Hematopoietic multipotent progenitor cell treated with erythropoietin and hydrocortisone succinate and interleukin-3 and kit ligand, for 15 days (in vitro differentiated cells): ENCODE measurements around the gene NAPEPLD.
A peak's percentile ranks its signal among the peaks of the same experiment; 100 is the strongest.

Experiments
- DNase-seq: peaks from one replicate; pipeline ENCODE4 v3.0.0-alpha.2; 2015; ENCODE audit warnings: low spot score

NAPEPLD gene

DNA sequence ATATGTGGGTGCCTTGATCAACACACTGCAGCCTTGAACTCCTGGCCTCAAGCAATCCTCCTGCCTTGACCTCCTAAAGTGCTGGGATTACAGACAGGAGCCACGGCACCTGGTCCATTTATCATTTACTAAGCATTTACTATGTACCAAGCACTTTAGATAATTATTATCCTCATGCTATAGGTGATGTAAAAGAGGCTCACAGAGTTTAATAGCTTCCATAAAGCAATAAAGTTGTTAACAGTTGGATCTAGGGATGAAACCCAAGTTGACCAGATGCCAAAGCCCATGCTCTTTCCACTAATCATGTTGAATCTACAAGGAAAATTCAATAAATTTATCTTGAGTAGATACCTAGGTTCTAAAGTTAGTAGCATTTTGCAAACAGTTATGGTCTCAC is 5.0 kb downstream of the NAPEPLD start:
- DNase-seq = no peak

DNA sequence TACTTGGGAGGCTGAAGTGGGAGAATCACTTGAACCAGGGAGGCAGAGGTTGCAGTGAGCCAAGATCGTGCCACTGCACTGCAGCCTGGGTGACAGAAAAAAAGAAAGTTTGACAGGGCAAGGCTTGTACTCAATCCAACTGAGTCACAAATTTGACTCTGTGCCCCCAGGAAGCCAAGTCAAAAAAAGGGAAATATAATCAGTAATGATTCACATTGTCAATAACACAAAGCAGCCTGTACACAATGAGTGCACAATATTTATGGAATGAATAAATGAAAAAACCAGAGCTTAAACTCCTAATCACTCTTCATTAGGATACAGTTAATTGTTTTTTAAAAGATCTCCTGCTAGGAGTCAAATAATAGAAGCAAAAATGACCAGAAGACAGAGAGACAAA is 6.4 kb downstream of the NAPEPLD start:
- DNase-seq = no peak

DNA sequence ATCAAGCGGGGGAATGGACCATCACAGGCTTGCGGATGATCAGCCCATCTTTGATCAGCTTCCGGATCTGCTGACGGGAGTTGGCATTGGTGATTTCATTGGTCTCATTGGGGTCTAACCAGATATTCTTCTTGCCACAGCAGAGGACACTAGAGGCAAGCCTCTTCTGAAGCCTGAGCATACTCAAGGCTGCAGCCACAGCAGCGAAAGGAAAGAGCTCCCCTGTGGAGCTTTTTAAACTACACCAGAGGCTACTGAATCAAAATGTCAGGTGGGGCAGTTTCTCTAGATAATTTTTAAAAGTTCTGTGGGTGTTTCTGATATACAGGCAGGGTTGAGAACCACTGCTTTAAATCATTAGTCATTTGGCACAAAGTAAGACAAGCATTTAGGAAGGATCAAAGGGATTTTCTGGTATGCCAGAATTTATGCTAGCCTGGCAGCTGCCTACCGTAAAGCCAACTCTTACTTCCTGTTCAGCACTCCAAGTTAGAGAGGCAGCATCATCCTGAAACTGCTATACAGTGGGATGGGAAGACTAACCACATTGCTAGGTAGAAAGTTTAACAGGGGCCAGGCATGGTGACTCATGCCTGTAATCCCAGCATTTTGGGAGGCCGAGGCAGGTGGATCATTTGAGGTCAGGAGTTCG is 7.0 kb downstream of the NAPEPLD start:
- no peak for DNase-seq

DNA sequence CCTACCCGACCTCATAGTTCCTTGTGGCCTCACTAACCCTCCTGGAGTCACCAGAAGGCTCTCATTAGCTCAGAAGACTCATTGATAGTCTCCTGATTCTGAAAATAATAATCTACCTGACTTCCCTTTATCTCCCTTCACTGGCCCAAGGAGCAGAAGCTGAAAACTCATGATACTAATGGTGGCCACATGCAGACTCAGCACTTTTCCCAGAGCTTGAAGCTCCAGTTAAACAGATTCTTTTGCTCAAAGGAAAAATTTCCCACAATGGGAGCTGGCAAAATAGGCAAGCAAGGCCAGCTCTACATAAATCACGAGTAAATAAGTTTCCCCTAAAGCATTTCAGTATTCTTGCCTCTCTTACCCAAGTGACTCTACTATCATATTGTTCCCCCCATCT is 8.2 kb downstream of the NAPEPLD start:
- no peak for DNase-seq

DNA sequence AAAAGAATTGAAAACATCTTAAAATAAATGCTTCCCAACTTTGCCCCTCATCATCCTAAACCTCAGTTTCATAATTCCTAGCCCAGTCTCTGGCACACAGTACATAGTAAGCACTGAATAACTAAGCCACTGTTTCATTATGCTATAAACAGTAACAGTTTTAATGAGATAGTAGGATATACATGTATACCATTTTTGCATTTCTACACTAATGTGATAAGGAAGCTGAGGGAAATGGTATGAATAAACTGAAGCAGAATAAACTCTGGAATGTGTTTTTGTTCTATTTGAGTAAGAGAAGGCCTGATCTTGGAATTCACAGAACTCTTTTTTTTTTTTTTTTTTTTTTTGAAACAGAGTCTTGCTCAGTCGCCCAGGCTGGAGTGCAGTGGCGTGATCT is 8.8 kb downstream of the NAPEPLD start:
- no peak for DNase-seq

DNA sequence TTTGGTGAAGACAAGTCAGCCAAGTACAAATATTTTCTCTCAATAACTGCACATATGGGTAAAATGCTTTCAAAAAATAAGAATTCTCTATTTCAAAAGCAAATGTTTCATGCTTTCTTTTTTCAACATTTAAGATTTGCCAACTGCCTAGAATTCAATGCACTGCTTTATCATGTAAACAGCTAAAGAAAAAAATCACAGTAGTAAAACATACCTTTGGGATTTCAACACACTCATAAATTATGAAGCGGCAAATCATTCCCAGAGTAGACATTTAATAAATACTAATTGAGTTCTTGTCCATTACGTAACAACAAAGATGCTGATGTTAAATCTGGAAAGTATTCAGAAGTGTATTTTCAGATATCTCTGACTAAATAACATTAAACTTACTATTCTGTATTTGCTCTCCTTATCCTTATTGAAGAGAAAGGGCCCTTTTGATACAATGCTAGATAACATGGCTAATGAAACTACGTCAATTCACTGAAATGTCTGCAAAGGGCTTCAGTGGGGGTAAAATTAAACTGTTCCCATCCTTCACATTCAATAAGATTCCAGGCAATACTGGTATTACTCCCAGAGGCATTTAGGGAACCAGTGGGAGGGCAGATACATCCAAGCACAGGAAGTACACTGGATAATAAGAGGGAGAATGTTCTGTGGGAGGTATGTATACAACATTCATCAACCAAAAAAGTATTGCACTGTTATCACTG is 13.9 kb downstream of the NAPEPLD start:
- no peak for DNase-seq

DNA sequence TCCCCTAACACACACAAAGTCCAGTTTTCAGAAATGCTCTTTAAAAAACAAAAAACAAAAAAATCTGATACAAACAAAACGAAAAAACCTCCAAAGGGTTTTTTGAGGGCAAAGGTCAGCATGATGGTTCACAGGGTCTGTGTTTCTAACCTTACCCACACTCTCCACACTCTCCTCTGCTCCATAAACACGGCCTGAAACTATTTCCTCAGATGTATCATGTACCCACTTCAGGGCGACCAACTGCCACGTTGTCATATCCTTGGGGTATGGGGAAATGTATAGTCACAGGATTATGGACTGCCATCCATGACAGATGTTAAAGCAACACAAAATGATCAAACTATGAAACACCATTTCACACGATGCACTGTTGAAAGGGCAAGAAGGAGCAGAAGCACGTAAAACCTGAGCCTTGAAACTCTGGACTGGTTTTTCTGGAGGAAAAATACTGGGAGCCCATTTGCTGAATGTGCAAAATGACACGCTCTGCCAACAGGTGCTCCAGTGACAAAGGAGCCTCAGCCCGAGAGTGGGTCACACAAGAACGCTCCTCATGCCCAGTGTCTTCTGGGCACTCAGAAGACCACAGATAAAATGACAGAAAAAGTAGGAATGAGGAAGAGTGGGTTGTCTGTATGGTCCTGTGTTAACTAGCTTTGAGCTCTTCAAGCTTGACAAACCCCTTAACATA is 15.8 kb downstream of the NAPEPLD start:
- no peak for DNase-seq

- peak; percentile 40 for DNase-seq
These were observed 17.8 kb downstream of the NAPEPLD start for GRCh38 chr7:103130901-103131624.

GRCh38 chr7:103129702-103130549 is 19.0 kb downstream of the NAPEPLD start:
- DNase-seq = no peak

DNA sequence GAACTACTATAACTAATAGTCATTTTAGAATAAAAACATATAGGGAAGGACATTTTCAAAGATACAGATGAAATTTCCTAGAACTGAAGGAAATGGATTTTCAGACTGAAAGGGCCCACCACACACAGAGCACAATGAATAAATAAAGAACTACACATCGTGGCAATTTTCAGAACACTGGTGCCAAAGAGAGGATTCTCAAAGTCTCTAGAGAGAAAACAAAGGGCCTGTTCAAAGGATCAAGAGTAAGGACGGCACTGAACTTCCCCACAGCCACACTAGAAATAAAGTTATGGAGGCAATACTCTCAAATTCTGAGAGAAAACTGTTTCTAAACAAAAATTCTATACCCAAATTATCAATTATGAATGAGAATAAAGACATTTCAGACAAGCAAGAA is 21.9 kb downstream of the NAPEPLD start:
- DNase-seq = no peak

DNA sequence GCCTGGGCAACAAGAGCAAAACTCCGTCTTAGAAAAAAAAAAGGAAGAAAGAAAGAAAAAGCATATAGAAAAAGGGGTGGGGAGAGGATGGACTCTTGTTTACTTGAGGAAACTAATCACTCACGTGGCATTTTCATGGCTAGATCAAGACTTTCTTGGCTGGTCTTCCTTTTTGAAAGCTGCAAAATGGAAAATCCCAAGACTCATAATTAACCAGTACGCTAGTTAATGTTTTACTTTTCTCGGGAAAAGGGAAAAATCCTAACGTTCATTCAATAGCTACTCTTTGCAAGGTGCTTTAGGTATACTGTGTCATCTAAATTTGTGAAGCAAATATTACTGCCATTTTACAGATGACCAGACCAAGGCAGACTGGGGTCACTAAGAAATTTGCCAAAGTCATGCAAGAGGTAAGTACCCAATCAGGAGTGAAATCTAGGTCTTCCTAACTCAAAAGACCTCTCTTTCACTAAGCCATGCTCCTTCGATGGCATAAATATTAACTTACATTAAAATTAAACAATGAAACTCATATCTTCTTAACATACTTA is 24.4 kb downstream of the NAPEPLD start:
- DNase-seq = no peak

DNA sequence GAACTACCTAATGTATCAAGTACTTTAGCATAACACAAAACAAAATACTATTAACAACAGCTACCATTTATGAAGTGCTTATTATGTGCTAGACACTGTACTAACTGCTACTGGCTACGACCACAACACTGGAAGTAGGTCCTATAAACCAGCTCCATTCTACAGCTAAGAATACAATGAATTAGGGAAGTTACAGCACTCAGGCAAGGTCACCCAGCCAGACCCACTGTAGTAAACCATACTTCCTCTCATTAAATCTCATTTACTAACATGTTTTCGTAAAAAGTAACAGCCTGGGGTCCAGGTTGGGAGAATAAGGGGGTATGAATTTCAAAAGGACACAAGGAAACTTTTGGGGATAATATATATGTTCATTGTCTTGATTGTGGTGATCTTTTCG is 25.4 kb downstream of the NAPEPLD start:
- DNase-seq = no peak

DNA sequence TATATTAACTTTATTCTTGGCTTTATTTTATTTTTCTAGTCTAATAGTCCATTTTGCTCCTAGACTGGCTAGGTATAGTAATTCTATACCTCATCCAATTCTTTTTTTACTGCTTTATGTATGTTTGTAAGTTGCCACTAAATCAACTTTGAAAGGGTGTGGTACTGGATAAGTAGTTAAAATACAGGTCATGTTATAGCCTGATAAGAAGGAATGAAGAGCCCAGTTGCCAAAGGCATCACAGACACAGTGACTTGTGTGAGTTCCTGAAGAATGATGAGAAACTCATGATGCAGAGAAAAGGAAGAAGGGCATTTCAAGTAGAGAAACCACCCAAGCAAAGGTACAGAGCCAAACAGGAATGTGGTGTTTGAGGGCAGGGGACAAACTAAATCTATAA is 27.3 kb downstream of the NAPEPLD start:
- DNase-seq = peak; percentile 88

DNA sequence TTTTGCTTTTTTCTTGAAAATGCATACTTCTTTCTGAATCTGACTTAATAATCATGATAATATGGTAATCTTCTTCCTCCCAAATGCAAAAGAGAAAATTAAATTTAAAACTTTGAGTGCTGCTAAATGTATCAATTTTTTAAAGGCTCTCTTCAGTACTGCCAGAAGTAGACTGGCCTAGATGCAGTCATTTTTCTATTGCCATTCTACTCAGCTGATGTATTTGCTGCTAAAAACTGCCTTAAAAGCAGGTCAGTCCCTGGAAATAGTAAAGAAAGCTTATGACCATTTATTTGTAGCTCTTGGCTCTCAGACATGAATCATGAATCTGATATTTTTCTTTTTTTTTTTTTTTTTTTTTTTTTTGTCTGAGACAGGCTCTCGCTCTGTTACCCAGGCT is 28.5 kb downstream of the NAPEPLD start:
- no peak for DNase-seq

GRCh38 chr7:103119791-103120291 is 29.1 kb downstream of the NAPEPLD start:
- peak; percentile 37 for DNase-seq

- DNase-seq = no peak
These were observed 31.4 kb downstream of the NAPEPLD start for GRCh38 chr7:103117465-103117864.

DNA sequence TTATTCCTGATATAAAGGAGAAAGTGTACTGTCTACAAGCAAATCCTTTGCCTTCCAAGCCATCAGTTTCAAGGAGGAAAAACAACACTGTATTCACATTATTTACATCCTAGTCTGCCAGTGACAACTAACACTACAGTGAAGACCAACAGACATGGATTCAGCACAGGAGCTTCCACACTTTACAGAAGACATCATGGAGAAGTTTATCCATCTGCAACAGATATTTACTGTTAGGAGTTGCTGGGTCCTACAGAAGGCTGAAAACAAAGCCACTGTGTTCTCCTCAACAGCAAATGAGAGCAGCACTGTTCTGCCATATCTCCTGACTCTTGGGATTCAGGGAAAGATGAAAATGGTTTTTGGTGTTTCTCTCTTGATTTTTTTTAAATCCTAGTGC is 31.9 kb downstream of the NAPEPLD start:
- DNase-seq = no peak

GRCh38 chr7:103116511-103116910 is 32.4 kb downstream of the NAPEPLD start:
- no peak for DNase-seq

DNA sequence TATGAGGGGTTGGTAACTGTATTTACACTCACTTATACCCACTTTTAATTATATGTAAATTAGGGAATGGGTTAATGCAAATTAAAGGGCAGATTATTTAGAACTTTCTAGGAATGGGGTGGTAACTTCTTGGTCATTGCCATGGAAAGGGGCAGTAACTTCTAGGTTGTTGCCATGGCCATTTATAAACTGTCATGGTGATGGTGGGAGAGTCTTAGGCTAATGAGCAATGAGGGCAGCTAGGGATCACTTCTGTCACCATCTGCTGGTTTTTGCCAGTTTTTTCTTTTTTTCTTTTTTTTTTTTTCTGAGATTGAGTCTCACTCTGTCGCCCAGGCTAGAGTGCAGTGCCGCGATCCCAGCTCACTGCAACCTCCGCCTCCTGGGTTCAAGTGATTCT is 33.1 kb downstream of the NAPEPLD start:
- DNase-seq = no peak

DNA sequence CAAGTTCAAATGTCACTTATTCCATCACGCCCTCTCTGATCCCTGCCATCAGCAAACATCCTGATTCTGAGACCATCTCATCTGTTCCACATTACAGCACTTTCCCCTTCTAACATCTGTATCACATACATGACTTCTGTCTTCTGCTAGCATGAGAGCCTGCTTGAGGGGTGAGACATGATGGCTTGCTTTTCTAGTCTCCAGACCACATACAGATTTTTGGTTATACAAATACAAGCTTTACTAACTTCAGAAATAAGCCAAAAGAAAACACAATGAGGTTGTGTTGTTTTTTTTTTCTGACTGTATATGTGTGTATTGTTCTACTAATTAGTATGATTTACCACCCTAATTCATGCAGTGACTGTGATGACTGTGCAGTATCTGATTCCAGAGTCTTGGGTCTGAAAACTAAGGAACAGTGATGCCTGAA is 34.3 kb downstream of the NAPEPLD start:
- DNase-seq = no peak

DNA sequence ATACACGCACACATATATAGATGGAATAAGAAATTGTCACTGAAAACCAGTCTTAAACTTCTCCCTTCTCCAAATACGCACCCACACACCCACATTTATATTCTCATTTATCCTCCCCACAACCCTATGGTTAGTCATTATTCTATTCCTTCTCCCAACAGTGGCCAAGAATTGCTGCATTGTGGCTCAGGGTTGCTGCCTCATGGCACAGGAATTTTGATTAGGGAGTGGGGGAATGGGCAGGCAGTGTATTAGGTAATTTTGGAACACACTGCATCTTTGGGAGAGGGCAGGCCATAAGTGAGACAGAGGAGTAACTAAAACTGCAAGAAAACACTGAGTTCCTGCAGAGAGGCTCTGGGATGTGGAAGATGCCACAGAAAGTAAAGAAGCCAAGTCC is 35.7 kb downstream of the NAPEPLD start:
- no peak for DNase-seq
